Sigmoid colon (tissue), 7 donors: ENCODE data around the gene DFFB. TPM values are rescaled to one million over a fixed set of nuclear protein-coding genes. Genes with fewer than 3 reads are reported as not detected.

ENCODE experiments used
- DNase-seq: peaks from one replicate; pipeline ENCODE4 v3.0.0-alpha.2; 2019
- H3K27ac ChIP-seq, 4 donors: fragments of 200-600 bp; sonication (generic); one replicate each; pipeline ENCODE4 v1.5.1; 2016 to 2019; ENCODE audit warnings: mild to moderate bottlenecking in 1 of 4
- H3K27me3 ChIP-seq, 3 donors: fragments of 200-600 bp; sonication (generic); one replicate each; pipeline ENCODE4 v1.5.1; 2019; ENCODE audit warnings: mild to moderate bottlenecking in 1 of 3
- H3K36me3 ChIP-seq, 4 donors: fragments of 200-600 bp; sonication (generic); one replicate each; pipeline ENCODE4 v1.5.1; 2016 to 2019
- H3K4me1 ChIP-seq, 4 donors: fragments of 200-600 bp; sonication (generic); one replicate each; pipeline ENCODE4 v1.5.1; 2017 to 2019
- H3K4me3 ChIP-seq, 4 donors: fragments of 200-600 bp; sonication (generic); one replicate each; pipeline ENCODE4 v1.5.1; 2017 to 2019; ENCODE audit warnings: mild to moderate bottlenecking in 2 of 4, moderate library complexity in 1 of 4
- H3K9me3 ChIP-seq, 4 donors: fragments of 200-600 bp in 3 of 4; sonication (generic) in 3 of 4; one replicate each; pipeline versions ENCODE4 v1.5.1 to v1.6.1; 2013 to 2019
- EP300 ChIP-seq, 4 donors: sonication (generic); formaldehyde crosslinking; IDR thresholded peaks; one replicate each; pipeline ENCODE4 v1.6.1; 2017; ENCODE audit warnings: antibody characterized with exemption in 4 of 4
- POLR2A ChIP-seq, 2 donors: fragments of 450-650 bp; IDR thresholded peaks; one replicate each; pipeline ENCODE4 v1.6.1; 2016; ENCODE audit warnings: antibody characterized with exemption in 2 of 2, mild to moderate bottlenecking in 2 of 2, moderate library complexity in 2 of 2
- POLR2AphosphoS5 ChIP-seq, 4 donors: sonication (generic); formaldehyde crosslinking; IDR thresholded peaks; one replicate each; pipeline ENCODE4 v1.6.1; 2017; ENCODE audit warnings: antibody characterized with exemption in 4 of 4
- WGBS, 2 donors: extraction: QIAGEN DNeasy Blood & Tissue Kit; methylation state at CpG; one replicate each; pipeline ENCODE4 v1.1.7; 2013; 5-methylcytosine and 5-hydroxymethylcytosine counted together
- intact Hi-C: fragments of 100-400 bp; cut with DNase I; formaldehyde crosslinking; loops from one replicate; pipeline ENCODE4 v1.15.1; 2023
- polyA plus RNA-seq, 3 donors: library from polyadenylated mRNA; stranded (reverse); fragments of 200-250 nt; gene quantifications; one replicate each; pipeline ENCODE4 v1.2.3, GENCODE V29; 2013
- total RNA-seq, 4 donors: library from RNA; depleted of rRNA; stranded (reverse); fragments of >200 nt; gene quantifications; one replicate each; pipeline ENCODE4 v1.1.0, GENCODE V29; 2016
- TF ChIP-seq, protein P1 (sequence below), 4 experiments: fragments of 450-650 bp in 3 of 4; fragments of 200-600 bp in 1 of 4; IDR thresholded peaks; one replicate each; pipeline ENCODE4 v1.5.1; 2016 to 2019; ENCODE audit warnings: antibody characterized with exemption in 4 of 4, mild to moderate bottlenecking in 3 of 4, moderate library complexity in 2 of 4
- donor health status: healthy with polysubstance abuse.
- donor health status: Bipolar disorder and iron deficiency.
- donor health status: healthy.

The DFFB gene
- total and polyA plus RNA-seq, 7 donors: 1.8 to 9.0 (median 6.1) TPM

DNA sequence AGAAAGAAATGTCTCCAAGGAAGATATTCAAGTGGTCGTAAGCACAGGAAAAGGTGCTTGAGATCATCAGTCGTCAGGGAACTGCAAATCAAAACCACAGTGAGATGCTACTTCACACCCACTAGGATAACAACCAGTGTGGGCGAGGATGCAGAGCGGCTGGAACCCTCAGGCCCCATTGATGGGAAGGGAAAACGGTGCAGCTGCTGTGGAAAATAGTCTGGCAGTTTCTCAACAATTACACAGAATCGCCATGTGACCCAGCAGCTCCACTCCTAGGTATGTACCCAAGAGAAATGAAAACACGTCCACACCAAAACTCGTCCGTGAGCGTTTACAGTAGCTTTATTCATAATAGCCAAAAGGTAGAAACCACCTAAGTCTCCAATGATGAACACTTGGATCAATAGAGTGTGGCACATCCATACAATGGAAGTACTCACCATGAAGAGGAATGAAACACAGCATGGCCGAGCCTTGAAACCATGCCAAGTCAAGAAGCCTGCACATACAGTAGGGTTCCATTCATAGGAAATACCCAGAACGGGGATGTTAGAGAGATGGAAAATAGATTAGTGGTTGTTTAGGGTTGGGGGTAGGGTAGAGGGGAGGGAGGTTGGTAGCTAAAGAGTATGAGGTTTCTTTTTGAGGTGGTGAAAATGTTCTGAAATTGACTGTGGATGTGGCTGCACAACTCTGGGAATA, 6.1 kb downstream of the DFFB start:
- no peak for DNase-seq
- H3K9me3 ChIP-seq: no peaks in the 10 kb centered on the region
- H3K4me1 ChIP-seq: peaks cover 0 to 5% (median 3%) of the 10 kb centered on the region in 4 donors
- TF ChIP-seq, protein P1, sequence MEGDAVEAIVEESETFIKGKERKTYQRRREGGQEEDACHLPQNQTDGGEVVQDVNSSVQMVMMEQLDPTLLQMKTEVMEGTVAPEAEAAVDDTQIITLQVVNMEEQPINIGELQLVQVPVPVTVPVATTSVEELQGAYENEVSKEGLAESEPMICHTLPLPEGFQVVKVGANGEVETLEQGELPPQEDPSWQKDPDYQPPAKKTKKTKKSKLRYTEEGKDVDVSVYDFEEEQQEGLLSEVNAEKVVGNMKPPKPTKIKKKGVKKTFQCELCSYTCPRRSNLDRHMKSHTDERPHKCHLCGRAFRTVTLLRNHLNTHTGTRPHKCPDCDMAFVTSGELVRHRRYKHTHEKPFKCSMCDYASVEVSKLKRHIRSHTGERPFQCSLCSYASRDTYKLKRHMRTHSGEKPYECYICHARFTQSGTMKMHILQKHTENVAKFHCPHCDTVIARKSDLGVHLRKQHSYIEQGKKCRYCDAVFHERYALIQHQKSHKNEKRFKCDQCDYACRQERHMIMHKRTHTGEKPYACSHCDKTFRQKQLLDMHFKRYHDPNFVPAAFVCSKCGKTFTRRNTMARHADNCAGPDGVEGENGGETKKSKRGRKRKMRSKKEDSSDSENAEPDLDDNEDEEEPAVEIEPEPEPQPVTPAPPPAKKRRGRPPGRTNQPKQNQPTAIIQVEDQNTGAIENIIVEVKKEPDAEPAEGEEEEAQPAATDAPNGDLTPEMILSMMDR (IDR thresholded peaks at IDR 0.05): no peak
- no peak for TF ChIP-seq POLR2AphosphoS5 (IDR thresholded peaks at IDR 0.05)
- no peak for TF ChIP-seq POLR2A (IDR thresholded peaks at IDR 0.05)
- TF ChIP-seq EP300 (IDR thresholded peaks at IDR 0.05): no peak
- H3K27ac ChIP-seq: no peak overlapping the region
- WGBS, 2 donors: 88 to 93% methylated on average over 12 of the region's 12 CpGs
- H3K36me3 ChIP-seq: peaks cover 0 to 21% (median 6%) of the 10 kb centered on the region in 4 donors
- H3K27me3 ChIP-seq: no peaks in the 10 kb centered on the region
- intact Hi-C loops: no loop called here
- H3K4me3 ChIP-seq: no peak overlapping the region

DNA sequence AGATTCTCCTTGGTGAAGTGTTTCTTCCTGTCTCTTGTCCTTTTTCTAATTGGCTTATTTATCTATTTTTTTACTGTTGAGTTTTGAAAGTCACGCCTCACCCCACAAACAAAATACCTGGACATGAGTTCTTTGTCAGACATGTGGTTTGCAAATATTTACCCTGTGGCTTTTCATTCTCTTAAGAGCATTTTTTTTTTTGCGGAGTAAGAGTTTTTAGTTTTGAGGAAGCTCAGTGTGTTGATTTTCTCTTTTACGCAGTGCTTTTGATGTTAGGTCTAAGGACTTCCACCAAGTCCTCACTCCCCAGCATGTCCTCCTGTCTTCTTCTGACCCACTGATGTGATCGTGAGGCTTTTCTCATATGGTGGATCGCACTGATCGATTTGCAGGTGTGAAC, 7.6 kb downstream of the DFFB start:
- TF ChIP-seq POLR2AphosphoS5 (IDR thresholded peaks at IDR 0.05): no peak
- TF ChIP-seq, protein P1 (IDR thresholded peaks at IDR 0.05): no peak
- TF ChIP-seq POLR2A (IDR thresholded peaks at IDR 0.05): no peak
- TF ChIP-seq EP300 (IDR thresholded peaks at IDR 0.05): no peak
- peaks cover 4 to 36% (median 13%) of the 10 kb centered on the region in 4 donors for H3K36me3 ChIP-seq
- intact Hi-C loops: no loop called here
- H3K27me3 ChIP-seq: no peaks in the 10 kb centered on the region
- no peaks in the 10 kb centered on the region for H3K9me3 ChIP-seq
- H3K4me3 ChIP-seq: no peak overlapping the region
- WGBS, 2 donors: 90% methylated on average over 6 of the region's 6 CpGs
- H3K27ac ChIP-seq: no peak overlapping the region
- H3K4me1 ChIP-seq: no peaks in the 10 kb centered on the region
- DNase-seq: no peak

DNA sequence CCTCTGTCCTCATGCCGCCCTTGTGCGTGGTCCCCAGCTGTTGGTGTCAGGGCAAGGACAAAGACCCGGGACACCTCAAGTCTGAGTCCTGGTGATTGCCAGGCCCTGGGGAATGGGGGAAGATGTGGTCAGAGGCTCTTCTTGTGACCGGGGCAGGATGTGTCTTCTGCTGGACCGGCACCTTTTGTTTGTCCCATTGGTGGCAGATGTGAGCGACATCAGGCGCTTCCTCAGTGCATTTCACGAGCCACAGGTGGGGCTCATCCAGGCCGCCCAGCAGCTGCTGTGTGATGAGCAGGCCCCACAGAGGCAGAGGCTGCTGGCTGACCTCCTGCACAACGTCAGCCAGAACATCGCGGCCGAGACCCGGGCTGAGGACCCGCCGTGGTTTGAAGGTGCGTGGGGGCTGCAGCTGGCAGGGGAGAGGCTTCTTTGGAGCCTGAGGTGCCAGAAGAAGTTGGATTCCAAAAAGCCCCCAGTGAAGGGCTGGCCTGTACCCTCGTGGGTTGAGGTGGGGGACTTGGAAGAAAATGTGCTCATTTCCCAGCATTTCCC, 8.4 kb downstream of the DFFB start:
- DNase-seq: no peak
- H3K9me3 ChIP-seq: no peaks in the 10 kb centered on the region
- no peaks in the 10 kb centered on the region for H3K27me3 ChIP-seq
- H3K36me3 ChIP-seq: peaks cover 12 to 44% (median 17%) of the 10 kb centered on the region in 4 donors
- no peak for TF ChIP-seq EP300 (IDR thresholded peaks at IDR 0.05)
- TF ChIP-seq, protein P1 (IDR thresholded peaks at IDR 0.05): no peak
- TF ChIP-seq POLR2A (IDR thresholded peaks at IDR 0.05): no peak
- intact Hi-C loops: no loop called here
- no peak overlapping the region for H3K4me3 ChIP-seq
- no peak overlapping the region for H3K27ac ChIP-seq
- 80 to 91% methylated on average over 18 of the region's 18 CpGs for WGBS, 2 donors
- H3K4me1 ChIP-seq: no peaks in the 10 kb centered on the region

DNA sequence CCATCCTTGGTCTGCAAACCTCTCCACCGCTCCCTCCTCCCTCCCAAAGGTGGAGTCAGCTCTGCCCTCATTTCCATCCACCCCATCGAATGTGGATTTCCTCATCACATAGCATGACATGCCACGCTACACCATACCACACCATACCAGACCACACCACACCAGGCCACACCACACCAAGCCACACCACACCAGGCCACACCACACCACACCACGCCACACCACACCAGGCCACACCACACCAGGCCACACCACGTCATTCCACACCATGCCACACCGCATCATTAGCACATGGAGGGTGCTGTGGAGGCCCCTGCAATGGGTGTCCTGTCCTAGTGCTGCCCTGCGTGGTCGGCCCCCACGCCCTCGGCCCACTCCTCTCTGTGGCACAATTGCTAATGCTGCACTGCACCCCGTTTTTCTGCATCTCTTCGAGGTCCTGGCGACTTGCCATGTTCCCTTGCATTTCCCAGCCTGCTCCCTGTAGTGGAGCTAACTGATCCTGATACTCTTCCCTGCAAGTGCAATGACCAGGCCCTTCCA, 11.3 kb downstream of the DFFB start:
- Histone ChIP-seq H3K9me3 (no peaks in the 10 kb centered on the region), H3K4me1 (no peaks in the 10 kb centered on the region), H3K27me3 (no peaks in the 10 kb centered on the region), H3K4me3 (no peak overlapping the region), H3K36me3 (peaks cover 12 to 72% (median 27%) of the 10 kb centered on the region in 4 donors), H3K27ac (no peak overlapping the region)
- 82 to 85% methylated on average over 13 of the region's 13 CpGs for WGBS, 2 donors
- TF ChIP-seq, protein P1 (IDR thresholded peaks at IDR 0.05): no peak
- no peak for TF ChIP-seq POLR2A (IDR thresholded peaks at IDR 0.05)
- no peak for TF ChIP-seq POLR2AphosphoS5 (IDR thresholded peaks at IDR 0.05)
- no peak for TF ChIP-seq EP300 (IDR thresholded peaks at IDR 0.05)
- intact Hi-C loops: no loop called here
- no peak for DNase-seq
